GM12873 (cell line): Measurements from ENCODE around the gene CORO2A.
A peak's percentile ranks its signal among the peaks of the same experiment; 100 is the strongest.

ENCODE experiments used
- TF ChIP-seq, protein P1 (sequence below): IDR thresholded peaks from 2 replicates; pipeline ENCODE4 v1.5.1; 2012; ENCODE audit warnings: low read depth, mild to moderate bottlenecking, moderate library complexity, low read length, control low read depth; ENCODE audit not compliant: insufficient read depth; ENCODE audit errors: missing control alignments

CORO2A gene, protein sequence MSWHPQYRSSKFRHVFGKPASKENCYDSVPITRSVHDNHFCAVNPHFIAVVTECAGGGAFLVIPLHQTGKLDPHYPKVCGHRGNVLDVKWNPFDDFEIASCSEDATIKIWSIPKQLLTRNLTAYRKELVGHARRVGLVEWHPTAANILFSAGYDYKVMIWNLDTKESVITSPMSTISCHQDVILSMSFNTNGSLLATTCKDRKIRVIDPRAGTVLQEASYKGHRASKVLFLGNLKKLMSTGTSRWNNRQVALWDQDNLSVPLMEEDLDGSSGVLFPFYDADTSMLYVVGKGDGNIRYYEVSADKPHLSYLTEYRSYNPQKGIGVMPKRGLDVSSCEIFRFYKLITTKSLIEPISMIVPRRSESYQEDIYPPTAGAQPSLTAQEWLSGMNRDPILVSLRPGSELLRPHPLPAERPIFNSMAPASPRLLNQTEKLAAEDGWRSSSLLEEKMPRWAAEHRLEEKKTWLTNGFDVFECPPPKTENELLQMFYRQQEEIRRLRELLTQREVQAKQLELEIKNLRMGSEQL

DNA sequence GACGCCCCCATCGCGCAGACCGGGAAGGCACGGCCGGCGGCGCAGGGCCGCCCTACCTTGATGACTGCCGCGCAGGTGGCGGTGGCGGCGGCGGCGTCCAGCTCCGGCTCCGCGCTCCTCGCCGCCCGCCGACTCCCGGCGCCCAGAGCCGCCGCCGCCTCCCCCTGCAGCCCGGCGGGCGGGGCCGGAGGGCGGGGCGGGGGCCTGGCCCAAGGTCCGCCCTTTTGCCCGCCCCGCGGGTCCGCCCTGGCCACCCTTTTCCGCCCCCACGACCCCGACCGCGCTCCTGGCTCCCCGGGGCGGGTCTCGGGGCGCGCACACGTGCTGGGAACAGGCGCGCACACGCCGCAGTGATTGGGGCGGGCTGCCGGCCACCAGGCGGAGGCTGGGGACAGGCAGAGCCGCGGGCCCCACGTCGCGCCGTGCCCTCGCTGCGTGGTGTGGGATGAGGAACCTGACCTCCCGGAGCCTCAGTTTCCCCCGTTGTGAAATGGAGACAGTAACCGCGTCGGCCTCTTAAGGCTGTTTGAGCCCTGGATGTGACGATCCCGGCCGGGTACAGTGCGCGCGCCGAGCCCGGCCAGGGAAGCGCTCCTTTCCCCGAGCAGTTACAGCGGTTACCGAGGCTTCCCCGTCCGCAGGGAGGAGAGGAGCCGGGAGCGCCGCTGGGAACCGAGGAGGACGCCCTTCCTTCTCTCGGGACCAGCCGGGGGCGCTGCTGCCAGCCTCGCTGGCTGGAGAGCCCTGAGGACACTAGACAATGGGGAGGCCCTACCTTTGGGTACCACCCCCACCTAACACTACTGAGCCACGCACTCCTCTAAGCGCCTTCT, at the start of gene CORO2A:
Gene CORO2A, minus strand, starts transcription at position 135 of the 833 bp plus-strand sequence. CDS start 34,977 bp downstream, outside the sequence.
- TF ChIP-seq, protein P1, sequence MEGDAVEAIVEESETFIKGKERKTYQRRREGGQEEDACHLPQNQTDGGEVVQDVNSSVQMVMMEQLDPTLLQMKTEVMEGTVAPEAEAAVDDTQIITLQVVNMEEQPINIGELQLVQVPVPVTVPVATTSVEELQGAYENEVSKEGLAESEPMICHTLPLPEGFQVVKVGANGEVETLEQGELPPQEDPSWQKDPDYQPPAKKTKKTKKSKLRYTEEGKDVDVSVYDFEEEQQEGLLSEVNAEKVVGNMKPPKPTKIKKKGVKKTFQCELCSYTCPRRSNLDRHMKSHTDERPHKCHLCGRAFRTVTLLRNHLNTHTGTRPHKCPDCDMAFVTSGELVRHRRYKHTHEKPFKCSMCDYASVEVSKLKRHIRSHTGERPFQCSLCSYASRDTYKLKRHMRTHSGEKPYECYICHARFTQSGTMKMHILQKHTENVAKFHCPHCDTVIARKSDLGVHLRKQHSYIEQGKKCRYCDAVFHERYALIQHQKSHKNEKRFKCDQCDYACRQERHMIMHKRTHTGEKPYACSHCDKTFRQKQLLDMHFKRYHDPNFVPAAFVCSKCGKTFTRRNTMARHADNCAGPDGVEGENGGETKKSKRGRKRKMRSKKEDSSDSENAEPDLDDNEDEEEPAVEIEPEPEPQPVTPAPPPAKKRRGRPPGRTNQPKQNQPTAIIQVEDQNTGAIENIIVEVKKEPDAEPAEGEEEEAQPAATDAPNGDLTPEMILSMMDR: peak; percentile 31

DNA sequence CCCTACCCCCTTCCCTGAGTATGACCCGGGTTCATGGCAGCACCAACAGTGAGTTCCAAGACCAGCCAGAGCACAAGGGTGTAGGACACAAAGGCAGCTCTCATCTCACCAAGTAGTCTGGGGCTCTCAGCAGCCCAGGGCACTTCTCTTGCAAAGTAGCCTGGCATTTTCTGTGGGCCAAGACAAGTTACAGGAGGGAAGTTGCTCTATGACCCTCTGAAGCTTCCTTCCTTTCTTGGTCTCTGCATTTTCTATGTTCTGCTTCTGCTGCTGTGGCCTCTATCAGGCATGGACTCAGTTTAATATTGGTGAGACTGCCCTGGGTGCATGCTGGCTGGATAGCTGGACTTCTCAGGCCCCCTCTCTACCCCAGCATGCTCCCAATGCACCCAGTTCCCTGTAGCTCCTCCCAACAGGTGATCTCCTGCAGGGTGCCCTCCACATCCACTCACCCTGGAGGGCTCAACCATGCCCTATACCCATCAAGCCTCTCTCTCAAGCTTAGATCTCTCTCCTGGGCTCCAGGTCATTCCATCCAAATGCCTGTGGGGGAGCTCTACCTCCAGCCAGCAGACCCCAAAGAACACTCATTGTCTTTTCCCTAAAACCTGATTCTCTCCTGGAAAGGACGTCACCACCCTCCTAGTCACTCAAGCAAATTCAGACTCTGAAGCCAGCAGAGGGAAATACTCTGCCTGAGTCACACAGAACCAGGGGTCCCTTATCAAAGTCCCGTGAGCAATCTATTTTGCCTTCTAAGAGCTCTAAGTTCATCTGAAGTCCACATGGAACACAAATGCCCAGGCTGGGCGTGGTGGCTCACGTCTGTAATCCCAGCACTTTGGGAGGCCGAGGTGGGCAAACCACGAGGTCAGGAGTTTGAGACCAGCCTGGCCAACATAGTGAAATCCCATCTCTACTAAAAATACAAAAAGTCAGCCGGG, 49.2 kb upstream of the CORO2A start:
- TF ChIP-seq, protein P1: peak; percentile 33

DNA sequence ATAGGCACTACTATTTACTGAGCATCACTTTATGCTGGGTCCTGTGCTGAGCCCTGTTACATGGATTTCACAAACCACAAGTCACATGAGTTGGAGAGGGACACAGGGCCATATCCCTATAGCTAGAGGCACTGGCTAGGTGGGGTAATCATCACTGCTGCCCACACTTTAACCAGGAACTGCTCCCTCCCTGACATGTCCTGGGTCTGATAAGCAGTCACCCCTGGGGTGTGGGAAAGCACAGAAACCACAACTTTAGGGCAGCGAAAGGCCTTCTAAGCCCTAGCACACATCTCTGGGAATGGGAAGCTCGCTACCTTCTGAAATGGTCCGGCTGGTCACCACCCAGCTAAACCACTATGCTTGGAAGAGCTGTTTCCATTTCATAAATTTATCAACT, 48.0 kb upstream of the CORO2A start:
- TF ChIP-seq, protein P1: no peak

DNA sequence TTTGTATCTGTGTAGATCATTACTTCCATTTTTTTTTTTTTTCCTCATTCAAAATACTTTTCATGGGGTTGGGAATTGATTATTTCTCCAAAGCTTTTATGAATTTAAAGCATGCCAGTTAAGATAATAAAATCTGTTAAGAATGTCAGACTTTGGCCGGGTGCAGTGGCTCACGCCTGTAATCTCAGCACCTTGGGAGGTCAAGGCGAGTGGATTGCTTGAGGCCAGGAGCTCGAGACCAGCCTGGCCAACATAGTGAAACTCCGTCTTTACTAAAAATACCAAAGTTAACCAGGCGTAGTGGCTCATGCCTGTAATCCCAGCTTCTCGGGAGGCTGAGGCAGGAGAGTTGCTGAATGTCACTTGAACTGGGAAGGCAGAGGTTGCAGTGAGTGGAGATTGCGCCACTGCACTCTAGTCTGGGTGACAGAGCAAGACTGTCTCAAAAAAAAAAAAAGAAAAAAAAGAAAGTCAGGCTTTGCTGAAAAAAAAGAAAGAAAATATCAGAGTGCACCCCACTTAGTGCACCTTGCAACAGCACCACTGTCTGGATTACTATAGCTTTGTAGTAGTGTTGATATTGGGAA, 44.6 kb upstream of the CORO2A start:
- TF ChIP-seq, protein P1: no peak

GRCh38 chr9:98235126-98235525, 42.7 kb upstream of the CORO2A start:
- TF ChIP-seq, protein P1: no peak

DNA sequence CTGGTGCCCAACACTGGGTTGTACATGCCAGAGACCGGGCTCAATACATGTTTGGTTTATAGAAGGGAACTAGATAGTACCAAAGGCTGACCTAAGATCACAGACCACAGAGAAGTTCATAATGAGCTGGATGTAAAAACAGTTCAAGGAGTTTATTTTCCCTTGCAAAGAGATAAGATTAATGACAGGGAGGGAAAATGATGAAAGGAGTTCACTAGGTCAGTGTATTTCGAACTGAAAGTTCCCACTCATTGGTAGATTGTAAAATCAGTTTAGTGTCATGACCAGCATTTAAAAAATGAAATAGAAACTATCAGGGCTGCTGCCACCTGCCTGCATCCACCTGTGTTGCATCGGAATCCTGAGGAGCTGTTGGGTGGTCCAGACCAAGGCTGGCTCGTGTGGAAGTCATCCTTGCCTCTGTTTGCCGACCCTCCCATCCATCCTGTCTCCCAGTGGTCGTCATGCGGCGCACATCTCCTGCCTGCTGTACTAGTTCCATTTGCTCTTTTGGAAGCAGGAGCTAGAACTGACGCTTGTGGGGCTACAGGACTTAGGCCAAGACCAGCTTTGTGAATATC, 41.9 kb upstream of the CORO2A start:
- TF ChIP-seq, protein P1: peak; percentile 19
